Activated CD8-positive, alpha-beta memory T cell treated with anti-CD3 and anti-CD28 coated beads for 24 hours (primary cell): ENCODE data around the gene TEX101.
"Not testable (repeated sequence)": the region's sequence is repeated elsewhere in the genome, so short reads cannot be mapped to it uniquely, and the experiment has no call there.

Experiments
- DNase-seq: peaks from one replicate; pipeline ENCODE4 v3.0.0-alpha.2; 2020

Gene TEX101

GRCh38 chr19:43414554-43414953, at the start of gene TEX101:
TSS of gene TEX101 (plus strand) at chr19:43414890. CDS start at chr19:43415920, 1,030 bp downstream.
- DNase-seq = peak; percentile 32

GRCh38 chr19:43365677-43366076, 49.0 kb upstream of the TEX101 start:
- DNase-seq = not testable (repeated sequence)

GRCh38 chr19:43367822-43368221, 46.9 kb upstream of the TEX101 start:
- no peak for DNase-seq

- DNase-seq = not testable (repeated sequence)
Measured at GRCh38 chr19:43368897-43369296, 45.8 kb upstream of the TEX101 start.

- no peak for DNase-seq
Measured at GRCh38 chr19:43371909-43372308, 42.8 kb upstream of the TEX101 start.

- no peak for DNase-seq
Measured at GRCh38 chr19:43372462-43372861, 42.2 kb upstream of the TEX101 start.

- DNase-seq = not testable (repeated sequence)
Measured at GRCh38 chr19:43377624-43378023, 37.1 kb upstream of the TEX101 start.

- DNase-seq = no peak
Measured at GRCh38 chr19:43380008-43380407, 34.7 kb upstream of the TEX101 start.

GRCh38 chr19:43380771-43381386, 33.8 kb upstream of the TEX101 start:
- no peak for DNase-seq

- not testable (repeated sequence) for DNase-seq
Measured at GRCh38 chr19:43382586-43383216, 32.0 kb upstream of the TEX101 start.

- not testable (repeated sequence) for DNase-seq
Measured at GRCh38 chr19:43383254-43383653, 31.4 kb upstream of the TEX101 start.

- not testable (repeated sequence) for DNase-seq
Measured at GRCh38 chr19:43383759-43384158, 30.9 kb upstream of the TEX101 start.

- DNase-seq = not testable (repeated sequence)
Measured at GRCh38 chr19:43390903-43391551, 23.7 kb upstream of the TEX101 start.

GRCh38 chr19:43391552-43391935, 23.1 kb upstream of the TEX101 start:
- DNase-seq = not testable (repeated sequence)

GRCh38 chr19:43393501-43393900, 21.2 kb upstream of the TEX101 start:
- not testable (repeated sequence) for DNase-seq

GRCh38 chr19:43395561-43395960, 19.1 kb upstream of the TEX101 start:
- no peak for DNase-seq

- DNase-seq = no peak
Measured at GRCh38 chr19:43406297-43406696, 8.4 kb upstream of the TEX101 start.

GRCh38 chr19:43407416-43408005, 7.2 kb upstream of the TEX101 start:
- DNase-seq = no peak

GRCh38 chr19:43408043-43408442, 6.6 kb upstream of the TEX101 start:
- no peak for DNase-seq

GRCh38 chr19:43409415-43409814, 5.3 kb upstream of the TEX101 start:
- no peak for DNase-seq

GRCh38 chr19:43412441-43412840, 2.2 kb upstream of the TEX101 start:
- peak; percentile 26 for DNase-seq

- no peak for DNase-seq
Measured at GRCh38 chr19:43416951-43417623, 2.4 kb downstream of the TEX101 start.

- peak; percentile 17 for DNase-seq
Measured at GRCh38 chr19:43420954-43421353, 6.3 kb downstream of the TEX101 start.
